Omental fat pad (tissue), 4 donors: ENCODE measurements around the gene TMEM41B. TPM values are rescaled to one million over a fixed set of nuclear protein-coding genes. Genes with fewer than 3 reads are reported as not detected.

ENCODE experiments used
- ATAC-seq: fragments of 150-250 bp; one replicate; pipeline ENCODE4 v1.9.1; 2016; ENCODE audit warnings: mild to moderate bottlenecking, moderate library complexity; ENCODE audit not compliant: low FRiP score
- DNase-seq: peaks from one replicate; pipeline ENCODE4 v3.0.0-alpha.2; 2019; ENCODE audit warnings: low spot score
- CTCF ChIP-seq, 3 donors: fragments of 450-650 bp; IDR thresholded peaks; one replicate each; pipeline ENCODE4 v1.5.1; 2016 to 2017; ENCODE audit warnings: antibody characterized with exemption in 3 of 3, mild to moderate bottlenecking in 3 of 3, moderate library complexity in 2 of 3
- total RNA-seq, 4 donors: library from RNA; depleted of rRNA; stranded (reverse); fragments of >200 nt; gene quantifications; one replicate each; pipeline ENCODE4 v1.1.0, GENCODE V29; 2016

Gene TMEM41B
- total RNA-seq, 4 donors from 2014 or later: 21.6 to 28.1 (median 22.7) TPM

- DNase-seq: no peak
- no peak for TF ChIP-seq CTCF (IDR thresholded peaks at IDR 0.05)
- no peak for ATAC-seq
Measured at GRCh38 chr11:9301720-9302119, 12.7 kb downstream of the TMEM41B start.

DNA sequence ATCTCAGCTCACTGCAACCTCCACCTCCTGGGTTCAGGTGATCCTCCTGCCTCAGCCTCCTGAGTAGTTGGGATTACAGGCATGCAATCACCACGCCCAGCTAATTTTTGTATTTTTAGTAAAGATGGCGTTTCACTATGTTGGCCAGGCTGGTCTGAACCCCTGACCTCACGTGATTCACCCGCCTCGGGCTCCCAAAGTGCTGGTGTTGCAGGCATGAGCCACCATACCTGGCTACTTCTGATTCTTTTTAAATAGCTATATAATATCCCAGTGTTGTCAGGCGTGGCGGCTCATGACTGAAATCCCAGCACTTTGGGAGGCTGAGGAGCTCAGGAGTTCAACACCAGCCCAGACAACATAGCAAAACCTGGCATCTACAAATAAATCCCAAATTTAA is 20.7 kb downstream of the TMEM41B start:
- ATAC-seq (no peak), DNase-seq (no peak)
- TF ChIP-seq CTCF (IDR thresholded peaks at IDR 0.05): no peak

GRCh38 chr11:9285850-9286587 is 28.4 kb downstream of the TMEM41B start:
- DNase-seq: no peak
- ATAC-seq: no peak
- TF ChIP-seq CTCF (IDR thresholded peaks at IDR 0.05): no peak

GRCh38 chr11:9280655-9281301 is 33.6 kb downstream of the TMEM41B start:
- TF ChIP-seq CTCF (IDR thresholded peaks at IDR 0.05): no peak
- ATAC-seq: no peak
- no peak for DNase-seq

DNA sequence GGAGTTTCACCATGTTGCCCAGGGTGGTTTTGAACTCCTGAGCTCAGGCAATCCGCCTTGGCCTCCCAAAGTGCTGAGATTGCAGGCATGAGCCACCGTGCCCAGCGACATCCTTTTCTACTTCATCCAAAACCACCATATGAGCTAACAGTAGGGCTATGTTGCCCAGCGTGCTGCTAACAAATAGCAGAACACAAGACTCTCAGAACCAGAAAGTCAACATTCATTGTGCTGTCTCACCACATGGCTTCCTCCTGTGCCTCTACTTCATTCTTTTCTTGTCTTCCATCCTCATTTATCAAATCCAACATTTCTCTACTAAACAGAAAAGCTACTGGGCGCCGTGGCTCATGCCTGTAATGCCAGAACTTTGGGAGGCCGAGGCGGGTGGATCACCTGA is 37.2 kb downstream of the TMEM41B start:
- ATAC-seq: no peak
- DNase-seq: no peak
- no peak for TF ChIP-seq CTCF (IDR thresholded peaks at IDR 0.05)

DNA sequence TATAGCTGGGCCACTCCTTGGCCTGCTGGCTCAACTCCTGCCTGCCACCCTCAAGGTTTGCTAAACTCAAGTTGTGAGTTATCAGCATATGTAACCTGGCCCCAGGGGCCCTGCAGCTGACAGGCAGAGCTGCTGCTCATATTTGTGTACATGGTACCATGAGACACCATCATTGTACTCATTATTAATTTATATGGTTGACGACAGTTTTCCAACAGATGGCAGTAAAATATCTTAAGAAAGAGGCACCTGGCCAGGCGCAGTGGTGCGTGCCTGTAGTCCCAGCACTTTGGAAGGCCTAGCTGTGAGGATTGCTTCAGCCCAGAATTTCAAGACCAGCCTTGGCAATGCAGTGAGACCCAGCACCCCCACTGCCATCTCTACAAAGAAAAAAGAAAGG is 37.8 kb downstream of the TMEM41B start:
- ATAC-seq: no peak
- no peak for TF ChIP-seq CTCF (IDR thresholded peaks at IDR 0.05)
- no peak for DNase-seq
